H9 (cell line): Measurements from ENCODE around the gene TNIP1. TPM values are rescaled to one million over a fixed set of nuclear protein-coding genes. Genes with fewer than 3 reads are reported as not detected.

Experiments
- DNase-seq: peaks from one replicate; pipeline ENCODE4 v3.0.0-alpha.2; 2017
- H2AFZ ChIP-seq: one replicate; pipeline ENCODE4 v1.6.1; 2013; ENCODE audit warnings: mild to moderate bottlenecking, low read length, control low read depth, moderate library complexity
- H2AK5ac ChIP-seq: 2 replicates; pipeline ENCODE4 v1.6.1; 2013; ENCODE audit warnings: low read length, control low read depth, mixed read lengths; ENCODE audit not compliant: insufficient read length
- H2BK120ac ChIP-seq: one replicate; pipeline ENCODE4 v1.6.1; 2013; ENCODE audit warnings: low read depth, mild to moderate bottlenecking, low read length, control low read depth, inconsistent platforms; ENCODE audit not compliant: poor library complexity, severe bottlenecking
- H2BK12ac ChIP-seq: 2 replicates; pipeline ENCODE4 v1.6.1; 2013; ENCODE audit warnings: low read length, control low read depth, mixed read lengths, low read depth; ENCODE audit not compliant: insufficient read length
- H2BK15ac ChIP-seq: 2 replicates; pipeline ENCODE4 v1.6.1; 2013; ENCODE audit warnings: low read depth, low read length, control low read depth
- H2BK20ac ChIP-seq: one replicate; pipeline ENCODE4 v1.6.1; 2013; ENCODE audit warnings: low read depth, mild to moderate bottlenecking, low read length, control low read depth, inconsistent platforms; ENCODE audit not compliant: poor library complexity, severe bottlenecking
- H2BK5ac ChIP-seq: 2 replicates; pipeline ENCODE4 v1.6.1; 2013; ENCODE audit warnings: low read length, control low read depth, mixed read lengths; ENCODE audit not compliant: insufficient read length
- H3K14ac ChIP-seq: 2 replicates; pipeline ENCODE4 v1.6.1; 2013; ENCODE audit warnings: low read length, control low read depth; ENCODE audit not compliant: insufficient read depth
- H3K18ac ChIP-seq: 2 replicates; pipeline ENCODE4 v1.6.1; 2013; ENCODE audit warnings: low read depth, mild to moderate bottlenecking, mixed read lengths, low read length, control low read depth; ENCODE audit not compliant: insufficient read length
- H3K23ac ChIP-seq: 2 replicates; pipeline ENCODE4 v1.6.1; 2013; ENCODE audit warnings: low read length, control low read depth, mixed read lengths, low read depth; ENCODE audit not compliant: insufficient read length
- H3K23me2 ChIP-seq: 2 replicates; pipeline ENCODE4 v1.6.1; 2013; ENCODE audit warnings: low read depth, mild to moderate bottlenecking, mixed read lengths, low read length, control low read depth; ENCODE audit not compliant: insufficient read length, poor library complexity, severe bottlenecking
- H3K27ac ChIP-seq: 2 replicates; pipeline ENCODE4 v1.5.1; 2013; ENCODE audit warnings: low read length, control low read depth, mixed read lengths, low read depth; ENCODE audit not compliant: insufficient read length
- H3K27me3 ChIP-seq: 2 replicates; pipeline ENCODE4 v1.6.1; 2013; ENCODE audit warnings: low read length, control low read depth, inconsistent platforms; ENCODE audit not compliant: insufficient read depth
- H3K4ac ChIP-seq: 2 replicates; pipeline ENCODE4 v1.6.1; 2013; ENCODE audit warnings: low read depth, mild to moderate bottlenecking, control low read depth, inconsistent platforms, low read length, moderate library complexity
- H3K4me1 ChIP-seq: 2 replicates; pipeline ENCODE4 v1.6.1; 2013; ENCODE audit warnings: low read length, control low read depth, inconsistent platforms; ENCODE audit not compliant: insufficient read depth
- H3K4me2 ChIP-seq: 2 replicates; pipeline ENCODE4 v1.6.1; 2013; ENCODE audit warnings: low read length, control low read depth, mixed read lengths; ENCODE audit not compliant: insufficient read length, insufficient read depth
- H3K56ac ChIP-seq: 2 replicates; pipeline ENCODE4 v1.6.1; 2013; ENCODE audit warnings: low read depth, mild to moderate bottlenecking, mixed read lengths, low read length, control low read depth; ENCODE audit not compliant: insufficient read length
- H3K79me1 ChIP-seq: 2 replicates; pipeline ENCODE4 v1.6.1; 2013; ENCODE audit warnings: low read depth, mild to moderate bottlenecking, moderate library complexity, low read length, control low read depth, inconsistent platforms; ENCODE audit not compliant: insufficient read depth, poor library complexity, severe bottlenecking
- H3K79me2 ChIP-seq: 2 replicates; pipeline ENCODE4 v1.6.1; 2013; ENCODE audit warnings: low read length, control low read depth, inconsistent platforms; ENCODE audit not compliant: insufficient read depth
- H3K9ac ChIP-seq: 2 replicates; pipeline ENCODE4 v1.6.1; 2013; ENCODE audit warnings: low read length, control low read depth, mixed read lengths; ENCODE audit not compliant: insufficient read length; ENCODE audit errors: extremely low read depth
- H3K9me3 ChIP-seq: one replicate; pipeline ENCODE4 v1.6.1; 2013; ENCODE audit warnings: low read depth, low read length, inconsistent platforms; ENCODE audit not compliant: control insufficient read depth
- H3T11ph ChIP-seq: one replicate; pipeline ENCODE4 v1.6.1; 2013; ENCODE audit warnings: mild to moderate bottlenecking, low read length, control low read depth, inconsistent platforms
- H4K20me1 ChIP-seq: one replicate; pipeline ENCODE4 v1.6.1; 2013; ENCODE audit not compliant: control insufficient read depth, insufficient read length, insufficient read depth
- H4K5ac ChIP-seq: 2 replicates; pipeline ENCODE4 v1.6.1; 2013; ENCODE audit warnings: low read depth, mild to moderate bottlenecking, mixed read lengths, low read length, control low read depth; ENCODE audit not compliant: insufficient read length
- H4K8ac ChIP-seq: replicated peaks from 2 replicates; pipeline ENCODE4 v1.6.1; 2013; ENCODE audit warnings: low read length, control low read depth, mixed read lengths, low read depth; ENCODE audit not compliant: insufficient read length
- H4K91ac ChIP-seq: 2 replicates; pipeline ENCODE4 v1.6.1; 2013; ENCODE audit warnings: low read depth, mild to moderate bottlenecking, moderate library complexity, mixed read lengths, low read length, control low read depth; ENCODE audit not compliant: insufficient read length
- H3K27ac Mint-ChIP-seq, 3 experiments: 2 replicates in 2 of 3; 3 replicates in 1 of 3; pipeline ENCODE4 v1.8.0; 2020 to 2021; ENCODE audit warnings: mixed read lengths in 3 of 3, mild to moderate bottlenecking in 1 of 3, moderate library complexity in 1 of 3
- H3K27me3 Mint-ChIP-seq: 2 replicates; pipeline ENCODE4 v1.8.0; 2021; ENCODE audit warnings: low read depth, mild to moderate bottlenecking, moderate library complexity, mixed read lengths
- H3K36me3 Mint-ChIP-seq, 3 experiments: 2 replicates in 2 of 3; 3 replicates in 1 of 3; pipeline ENCODE4 v1.8.0; 2020 to 2021; ENCODE audit warnings: low read depth in 3 of 3, mixed read lengths in 3 of 3; ENCODE audit not compliant: insufficient read depth in 1 of 3
- H3K4me1 Mint-ChIP-seq, 2 experiments: 2 replicates each; pipeline ENCODE4 v1.8.0; 2020; ENCODE audit warnings: mixed read lengths in 2 of 2
- H3K4me3 Mint-ChIP-seq, 2 experiments: 2 replicates in 1 of 2; 3 replicates in 1 of 2; pipeline ENCODE4 v1.8.0; 2020 to 2021; ENCODE audit warnings: mild to moderate bottlenecking in 2 of 2, mixed read lengths in 2 of 2, moderate library complexity in 1 of 2
- H3K9me3 Mint-ChIP-seq, 2 experiments: 2 replicates in 1 of 2; 3 replicates in 1 of 2; pipeline ENCODE4 v1.8.0; 2020; ENCODE audit warnings: mild to moderate bottlenecking in 2 of 2, mixed read lengths in 2 of 2, moderate library complexity in 1 of 2
- CTCF ChIP-seq: fragments of 200-600 bp; sonication (generic); conservative IDR thresholded peaks from 3 replicates; pipeline ENCODE4 v1.8.0; 2021; ENCODE audit warnings: antibody characterized with exemption, mild to moderate bottlenecking
- WGBS: extraction: QIAGEN DNeasy Blood & Tissue Kit; methylation state at CpG from one replicate; pipeline ENCODE4 v1.1.7; 2013; ENCODE audit warnings: missing lambda C conversion rate, low lambda C conversion rate, mixed read lengths; ENCODE audit not compliant: insufficient read length; ENCODE audit errors: extremely low coverage; 5-methylcytosine and 5-hydroxymethylcytosine counted together
- total RNA-seq: library from RNA; stranded (reverse); gene quantifications from 2 replicates; pipeline ENCODE4 v1.2.1, GENCODE V29; 2021

Gene TNIP1
- total RNA-seq, 1 experiment from 2014 or later, result 40.8 TPM

- Mint-ChIP-seq H3K4me3 (no peak overlapping the region), H3K9me3 (no peaks in the 10 kb centered on the region), H3K4me1 (peaks cover 6 to 9% of the 10 kb centered on the region in 2 experiments; a peak in 2 of 4 replicates), H3K36me3 (peaks cover 2 to 20% (median 5%) of the 10 kb centered on the region in 3 experiments; a peak in 3 of 7 replicates), H3K27ac (peak overlapping the region in 2 of 3 experiments; percentile 48 to 70; a peak in 1 of 7 replicates), H3K27me3 (no peaks in the 10 kb centered on the region)
- Histone ChIP-seq H2BK20ac (no peak overlapping the region), H3K23me2 (no peaks in the 10 kb centered on the region), H3K14ac (no peak overlapping the region), H3K27ac (no peak overlapping the region), H2AK5ac (no peak overlapping the region), H2BK120ac (no peak overlapping the region), H3K9ac (no peak overlapping the region), H3K56ac (no peak overlapping the region), H3K23ac (no peak overlapping the region), H3K79me1 (no peaks in the 10 kb centered on the region), H4K5ac (no peak overlapping the region), H3K79me2 (no peaks in the 10 kb centered on the region), H3K9me3 (no peaks in the 10 kb centered on the region), H3K4ac (no peak overlapping the region), H3T11ph (no peak overlapping the region), H2AFZ (no peak overlapping the region), H3K18ac (no peak overlapping the region), H2BK15ac (no peak overlapping the region), H4K20me1 (no peaks in the 10 kb centered on the region), H3K4me2 (no peak overlapping the region), H3K4me1 (no peaks in the 10 kb centered on the region), H2BK12ac (no peak overlapping the region), H3K27me3 (no peaks in the 10 kb centered on the region), H2BK5ac (no peak overlapping the region), H4K8ac (no peak overlapping the region), H4K91ac (no peak overlapping the region)
- no peak for DNase-seq
- TF ChIP-seq CTCF, result no peak
- no CpG with 5 or more reads among the region's 4 CpGs for WGBS
Measured at GRCh38 chr5:151101746-151102145, 20.9 kb upstream of the TNIP1 start.
